B cell (primary cell): ENCODE results near the gene ATP9B. TPM values are rescaled to one million over a fixed set of nuclear protein-coding genes. Genes with fewer than 3 reads are reported as not detected.
"Not testable (repeated sequence)": the region's sequence is repeated elsewhere in the genome, so short reads cannot be mapped to it uniquely, and the experiment has no call there.

Source experiments
- ATAC-seq: fragments of 200-7000 bp; cut with Tn5 transposase; one replicate; pipeline ENCODE4 v1.10.0; 2021; ENCODE audit warnings: low read depth, mild to moderate bottlenecking, moderate number of reproducible peaks, moderate library complexity
- CTCF ChIA-PET: fragments of 350-600 bp; sonication (Branson Sonifier 250); formaldehyde crosslinking; loops from one replicate; lab custom pipeline; 2021; ENCODE audit warnings: antibody characterized with exemption, inconsistent platforms; lab: Charles Lee
- POLR2A ChIA-PET: fragments of 350-600 bp; sonication (Branson Sonifier 250); formaldehyde crosslinking; loops from one replicate; lab custom pipeline; 2021; ENCODE audit warnings: antibody characterized with exemption; lab: Charles Lee
- DNase-seq: peaks from one replicate; pipeline ENCODE4 v3.0.0; 2013
- H2AFZ ChIP-seq: 2 replicates; pipeline ENCODE4 v1.6.1; 2012; ENCODE audit warnings: mild to moderate bottlenecking, low read depth, low read length; ENCODE audit not compliant: insufficient read depth, poor library complexity, severe bottlenecking
- H3K27ac ChIP-seq, 2 donors: 1 replicate in 1 of 2; 2 replicates in 1 of 2; pipeline ENCODE4 v1.5.1; 2012 to 2013; ENCODE audit warnings: low read length in 2 of 2, mild to moderate bottlenecking in 2 of 2, moderate library complexity in 1 of 2
- H3K27me3 ChIP-seq, 4 experiments: fragments of 200-600 bp in 1 of 4; sonication (generic) in 1 of 4; replicated peaks in 1 of 4; 1 replicate in 2 of 4; 2 replicates in 2 of 4; pipeline versions ENCODE4 v1.6.1 to v1.7.0; 2013 to 2016; ENCODE audit warnings: low read length in 3 of 4, mild to moderate bottlenecking in 2 of 4, mixed read lengths in 1 of 4, moderate library complexity in 1 of 4; ENCODE audit not compliant: insufficient read depth in 4 of 4, control insufficient read depth in 3 of 4; ENCODE audit errors: control extremely low read depth in 1 of 4
- H3K36me3 ChIP-seq, 2 experiments: replicated peaks in 1 of 2; 1 replicate in 1 of 2; 2 replicates in 1 of 2; pipeline versions ENCODE4 v1.6.1 to v1.7.1; 2013; ENCODE audit warnings: low read length in 1 of 2; ENCODE audit not compliant: insufficient read depth in 2 of 2, control insufficient read depth in 1 of 2; ENCODE audit errors: control extremely low read depth in 1 of 2, extremely low read depth in 1 of 2
- H3K4me1 ChIP-seq, 2 donors: fragments of 200-600 bp in 1 of 2; sonication (generic) in 1 of 2; 1 replicate in 1 of 2; 2 replicates in 1 of 2; pipeline versions ENCODE4 v1.5.1 to v1.6.1; 2013 to 2017; ENCODE audit warnings: low read length in 2 of 2; ENCODE audit not compliant: control insufficient read depth in 2 of 2, insufficient read depth in 2 of 2
- H3K4me2 ChIP-seq: replicated peaks from 2 replicates; pipeline ENCODE3; 2012; ENCODE audit warnings: mild to moderate bottlenecking, low read depth, low read length; ENCODE audit not compliant: poor library complexity, severe bottlenecking
- H3K4me3 ChIP-seq, 5 experiments: fragments of 200-600 bp in 1 of 5; sonication (generic) in 1 of 5; 1 replicate in 3 of 5; 2 replicates in 2 of 5; pipeline versions ENCODE4 v1.5.1 to v1.7.0; 2011 to 2016; ENCODE audit warnings: low read length in 4 of 5, mild to moderate bottlenecking in 4 of 5, low read depth in 2 of 5, control low read depth in 1 of 5, moderate library complexity in 1 of 5; ENCODE audit not compliant: insufficient read depth in 1 of 5; ENCODE audit errors: control extremely low read depth in 1 of 5, extremely low read depth in 1 of 5
- H3K79me2 ChIP-seq: fragments of 200-600 bp; sonication (generic); one replicate; pipeline ENCODE4 v1.6.0; 2016; ENCODE audit warnings: low read length; ENCODE audit not compliant: control insufficient read depth, insufficient read depth
- H3K9ac ChIP-seq: fragments of 200-600 bp; sonication (generic); 2 replicates; pipeline ENCODE4 v1.6.1; 2017; ENCODE audit warnings: mild to moderate bottlenecking, low read length, moderate library complexity
- H3K9me3 ChIP-seq, 3 donors: one replicate each; pipeline versions ENCODE4 v1.6.1 to v1.7.1; 2013; ENCODE audit warnings: low read length in 2 of 3; ENCODE audit not compliant: control insufficient read depth in 2 of 3, insufficient read depth in 1 of 3; ENCODE audit errors: control extremely low read depth in 1 of 3
- H4K20me1 ChIP-seq: 2 replicates; pipeline ENCODE4 v1.6.0; 2012; ENCODE audit warnings: mild to moderate bottlenecking, low read length; ENCODE audit not compliant: insufficient read depth, control insufficient read depth, poor library complexity, severe bottlenecking
- H3K27ac Mint-ChIP-seq: one replicate; pipeline ENCODE4 v1.8.0; 2021; ENCODE audit warnings: mixed read lengths
- H3K27me3 Mint-ChIP-seq: one replicate; pipeline ENCODE4 v1.8.0; 2021; ENCODE audit warnings: mixed read lengths
- H3K4me1 Mint-ChIP-seq: one replicate; pipeline ENCODE4 v1.8.0; 2021; ENCODE audit warnings: mixed read lengths
- H3K4me3 Mint-ChIP-seq: one replicate; pipeline ENCODE4 v1.8.0; 2021; ENCODE audit warnings: mixed read lengths
- H3K9me3 Mint-ChIP-seq: one replicate; pipeline ENCODE4 v1.8.0; 2022; ENCODE audit warnings: mixed read lengths; ENCODE audit not compliant: insufficient read depth
- EZH2 ChIP-seq: IDR thresholded peaks from 2 replicates; pipeline ENCODE4 v1.6.1; 2012; ENCODE audit warnings: borderline replicate concordance, low read depth, mild to moderate bottlenecking, moderate library complexity, low read length; ENCODE audit not compliant: insufficient read depth, poor library complexity, severe bottlenecking
- WGBS: methylation state at CpG from one replicate; pipeline ENCODE4 v1.1.5; 2013; ENCODE audit warnings: missing lambda C conversion rate; ENCODE audit not compliant: insufficient coverage; 5-methylcytosine and 5-hydroxymethylcytosine counted together
- intact Hi-C: fragments of 100-400 bp; cut with micrococcal nuclease; formaldehyde crosslinking; loops from one replicate; pipeline ENCODE4 v1.10.0; 2022
- polyA plus RNA-seq: library from polyadenylated mRNA; depleted of rRNA; stranded (reverse); fragments of >200 nt; gene quantifications from 2 replicates; pipeline ENCODE4 v1.2.3, GENCODE V29; 2012
- total RNA-seq, 2 donors: library from RNA; stranded (reverse); fragments of 120-200 nt in 1 of 2; gene quantifications; 1 replicate in 1 of 2; 2 replicates in 1 of 2; pipeline versions ENCODE4 v1.2.3 to v1.2.4, GENCODE V29; 2013 to 2022
- TF ChIP-seq, protein P1 (sequence below): fragments of 200-600 bp; IDR thresholded peaks from one replicate; pipeline ENCODE4 v1.8.0; 2022; ENCODE audit warnings: antibody characterized with exemption, mild to moderate bottlenecking

Gene ATP9B
- total and polyA plus RNA-seq, 2 donors (not counting 1 experiment from before 2014, with no cell fraction given) = 34.3 to 71.7 TPM

DNA sequence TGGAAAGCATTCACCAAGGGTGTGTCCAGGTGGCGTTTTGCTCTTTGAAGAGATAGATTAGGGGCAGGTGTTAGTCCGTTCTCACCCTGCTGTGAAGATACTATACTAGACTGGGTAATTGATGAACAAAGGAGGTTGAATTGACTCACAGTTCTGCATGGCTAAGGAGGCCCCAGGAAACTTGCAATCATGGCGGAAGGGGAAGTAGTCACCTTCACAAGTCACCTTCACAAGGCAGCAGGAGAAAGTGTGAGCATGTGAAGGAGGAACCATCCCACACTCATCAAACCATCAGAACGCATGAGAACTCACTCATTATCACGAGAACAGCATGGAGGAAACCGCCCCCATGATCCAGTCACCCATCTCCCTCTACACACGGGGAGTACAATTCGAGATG, 190.8 kb downstream of the ATP9B start:
- ChIA-PET CTCF (no interaction called here), POLR2A (no interaction called here)
- WGBS = 89% methylated on average over 3 of the region's 8 CpGs
- no peak overlapping the region for H3K4me2 ChIP-seq
- no peak overlapping the region for H3K9ac ChIP-seq
- H3K27ac ChIP-seq = no peak overlapping the region
- no peak overlapping the region for H3K4me3 ChIP-seq
- no peak for ATAC-seq
- intact Hi-C loops = no loop called here
- no peak overlapping the region for H3K4me3 Mint-ChIP-seq
- H3K27ac Mint-ChIP-seq = no peak overlapping the region
- H4K20me1 ChIP-seq = no peaks in the 10 kb centered on the region
- no peak for DNase-seq
- H3K9me3 ChIP-seq = peaks cover 0 to 3% (median 0%) of the 10 kb centered on the region in 3 donors
- TF ChIP-seq, protein P1, sequence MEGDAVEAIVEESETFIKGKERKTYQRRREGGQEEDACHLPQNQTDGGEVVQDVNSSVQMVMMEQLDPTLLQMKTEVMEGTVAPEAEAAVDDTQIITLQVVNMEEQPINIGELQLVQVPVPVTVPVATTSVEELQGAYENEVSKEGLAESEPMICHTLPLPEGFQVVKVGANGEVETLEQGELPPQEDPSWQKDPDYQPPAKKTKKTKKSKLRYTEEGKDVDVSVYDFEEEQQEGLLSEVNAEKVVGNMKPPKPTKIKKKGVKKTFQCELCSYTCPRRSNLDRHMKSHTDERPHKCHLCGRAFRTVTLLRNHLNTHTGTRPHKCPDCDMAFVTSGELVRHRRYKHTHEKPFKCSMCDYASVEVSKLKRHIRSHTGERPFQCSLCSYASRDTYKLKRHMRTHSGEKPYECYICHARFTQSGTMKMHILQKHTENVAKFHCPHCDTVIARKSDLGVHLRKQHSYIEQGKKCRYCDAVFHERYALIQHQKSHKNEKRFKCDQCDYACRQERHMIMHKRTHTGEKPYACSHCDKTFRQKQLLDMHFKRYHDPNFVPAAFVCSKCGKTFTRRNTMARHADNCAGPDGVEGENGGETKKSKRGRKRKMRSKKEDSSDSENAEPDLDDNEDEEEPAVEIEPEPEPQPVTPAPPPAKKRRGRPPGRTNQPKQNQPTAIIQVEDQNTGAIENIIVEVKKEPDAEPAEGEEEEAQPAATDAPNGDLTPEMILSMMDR = no peak
- TF ChIP-seq EZH2 = no peak
- H3K27me3 Mint-ChIP-seq = no peaks in the 10 kb centered on the region
- H3K4me1 ChIP-seq = peaks cover 0 to 7% of the 10 kb centered on the region in 2 donors
- no peak overlapping the region for H2AFZ ChIP-seq
- no peaks in the 10 kb centered on the region for H3K27me3 ChIP-seq
- H3K79me2 ChIP-seq = no peaks in the 10 kb centered on the region
- H3K36me3 ChIP-seq = peaks cover 0 to 6% of the 10 kb centered on the region in 2 experiments
- peaks cover 18% of the 10 kb centered on the region for H3K4me1 Mint-ChIP-seq
- H3K9me3 Mint-ChIP-seq = no peaks in the 10 kb centered on the region

- Histone ChIP-seq H3K9me3 (peaks cover 0 to 6% (median 0%) of the 10 kb centered on the region in 3 donors), H4K20me1 (no peaks in the 10 kb centered on the region), H3K36me3 (peaks cover 0 to 1% of the 10 kb centered on the region in 2 experiments), H3K27me3 (no peaks in the 10 kb centered on the region), H3K79me2 (no peaks in the 10 kb centered on the region), H3K27ac (no peak overlapping the region), H3K9ac (no peak overlapping the region), H3K4me2 (no peak overlapping the region), H3K4me1 (peaks cover 0 to 7% of the 10 kb centered on the region in 2 donors), H3K4me3 (no peak overlapping the region), H2AFZ (no peak overlapping the region)
- H3K27me3 Mint-ChIP-seq = no peaks in the 10 kb centered on the region
- peaks cover 18% of the 10 kb centered on the region for H3K4me1 Mint-ChIP-seq
- ChIA-PET POLR2A (no interaction called here), CTCF (no interaction called here)
- no peak for TF ChIP-seq EZH2
- TF ChIP-seq, protein P1 = no peak
- intact Hi-C loops = no loop called here
- no peak overlapping the region for H3K27ac Mint-ChIP-seq
- H3K4me3 Mint-ChIP-seq = no peak overlapping the region
- WGBS = 100% methylated on average over 1 of the region's 1 CpG
- H3K9me3 Mint-ChIP-seq = peaks cover under 1% of the 10 kb centered on the region
- DNase-seq = no peak
- ATAC-seq = no peak
These were observed 191.3 kb downstream of the ATP9B start for GRCh38 chr18:79260510-79260909.

- H3K9me3 ChIP-seq, H3K27me3 Mint-ChIP-seq, H3K27ac Mint-ChIP-seq, H3K4me3 ChIP-seq, H3K9me3 Mint-ChIP-seq, H3K79me2 ChIP-seq, H3K27ac ChIP-seq, intact Hi-C loops, ATAC-seq, DNase-seq, H3K4me3 Mint-ChIP-seq, H4K20me1 ChIP-seq, H3K4me1 Mint-ChIP-seq, POLR2A ChIA-PET, H2AFZ ChIP-seq, CTCF ChIA-PET, H3K4me1 ChIP-seq, H3K4me2 ChIP-seq, H3K36me3 ChIP-seq, H3K27me3 ChIP-seq, H3K9ac ChIP-seq: not testable (repeated sequence)
- WGBS = 95% methylated on average over 5 of the region's 9 CpGs
These were observed 195.9 kb downstream of the ATP9B start for GRCh38 chr18:79265068-79265467.
